Liver (tissue), 3 donors: Measurements from ENCODE around the gene NEUROD1.

Experiments used
- FOXA1 ChIP-seq: IDR thresholded peaks from 2 replicates; pipeline ENCODE4 v1.6.1; 2016; ENCODE audit warnings: antibody characterized with exemption
- MAX ChIP-seq: IDR thresholded peaks from 2 replicates; pipeline ENCODE4 v1.6.1; 2016; ENCODE audit warnings: antibody characterized with exemption
- SP1 ChIP-seq: IDR thresholded peaks from 2 replicates; pipeline ENCODE4 v1.6.1; 2018; ENCODE audit warnings: antibody characterized with exemption, mild to moderate bottlenecking
- YY1 ChIP-seq: IDR thresholded peaks from 2 replicates; pipeline ENCODE4 v1.6.1; 2016; ENCODE audit warnings: antibody characterized with exemption, mild to moderate bottlenecking
- ZBTB33 ChIP-seq: IDR thresholded peaks from 2 replicates; pipeline ENCODE4 v1.6.1; 2016; ENCODE audit warnings: antibody characterized with exemption
- TF ChIP-seq, protein P1 (sequence below): fragments of 150-350 bp; IDR thresholded peaks from 2 replicates; pipeline ENCODE4 v1.5.1; 2017; ENCODE audit warnings: improper control_type of control experiment, low read depth, low read length; ENCODE audit not compliant: missing input control
- donor health status: healthy.
- donor health status: healthy.

GRCh38 chr2:181670632-181671031 lies 9.7 kb downstream of the NEUROD1 start:
- TF ChIP-seq, protein P1, sequence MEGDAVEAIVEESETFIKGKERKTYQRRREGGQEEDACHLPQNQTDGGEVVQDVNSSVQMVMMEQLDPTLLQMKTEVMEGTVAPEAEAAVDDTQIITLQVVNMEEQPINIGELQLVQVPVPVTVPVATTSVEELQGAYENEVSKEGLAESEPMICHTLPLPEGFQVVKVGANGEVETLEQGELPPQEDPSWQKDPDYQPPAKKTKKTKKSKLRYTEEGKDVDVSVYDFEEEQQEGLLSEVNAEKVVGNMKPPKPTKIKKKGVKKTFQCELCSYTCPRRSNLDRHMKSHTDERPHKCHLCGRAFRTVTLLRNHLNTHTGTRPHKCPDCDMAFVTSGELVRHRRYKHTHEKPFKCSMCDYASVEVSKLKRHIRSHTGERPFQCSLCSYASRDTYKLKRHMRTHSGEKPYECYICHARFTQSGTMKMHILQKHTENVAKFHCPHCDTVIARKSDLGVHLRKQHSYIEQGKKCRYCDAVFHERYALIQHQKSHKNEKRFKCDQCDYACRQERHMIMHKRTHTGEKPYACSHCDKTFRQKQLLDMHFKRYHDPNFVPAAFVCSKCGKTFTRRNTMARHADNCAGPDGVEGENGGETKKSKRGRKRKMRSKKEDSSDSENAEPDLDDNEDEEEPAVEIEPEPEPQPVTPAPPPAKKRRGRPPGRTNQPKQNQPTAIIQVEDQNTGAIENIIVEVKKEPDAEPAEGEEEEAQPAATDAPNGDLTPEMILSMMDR, result no peak
- no peak for TF ChIP-seq MAX
- TF ChIP-seq YY1, result no peak
- TF ChIP-seq FOXA1, result no peak
- TF ChIP-seq ZBTB33, result no peak
- TF ChIP-seq SP1, result no peak
